HepG2 (cell line): Measurements from ENCODE around the gene HKDC1. TPM values are rescaled to one million over a fixed set of nuclear protein-coding genes. Genes with fewer than 3 reads are reported as not detected.

ENCODE experiments used
- ATAC-seq: fragments of 200-7000 bp; cut with Tn5 transposase; 3 replicates; pipeline ENCODE4 v1.9.1; 2020; ENCODE audit warnings: mild to moderate bottlenecking, moderate library complexity
- BruUV-seq: library from RNA; stranded (reverse); fragments of 400-500 nt; replicated peaks from 2 replicates; lab custom pipeline; 2021; lab: Mats Ljungman, UMichigan
- CTCF ChIA-PET: fragments of 300-600 bp; formaldehyde crosslinking; extraction: SDS; loops from one replicate; lab custom pipeline; 2021; ENCODE audit warnings: low total read pairs, inconsistent platforms, low intra/inter-chr PET ratio; lab: Yijun Ruan, JAX
- POLR2A ChIA-PET: fragments of 350-600 bp; sonication (Branson Sonifier 250); formaldehyde crosslinking; loops from one replicate; lab custom pipeline; 2020; ENCODE audit warnings: antibody characterized with exemption, inconsistent platforms; lab: Yijun Ruan, JAX
- DNase-seq: peaks from one replicate; pipeline ENCODE4 v3.0.0-alpha.2; 2015; ENCODE audit warnings: low spot score
- FAIRE-seq: peaks from 3 replicates; lab custom pipeline; 2011; peaks lifted over from hg19 to GRCh38; lab: Jason Lieb, UNC
- H2AFZ ChIP-seq: one replicate; pipeline ENCODE4 v1.6.1; 2011; ENCODE audit warnings: low read length, inconsistent platforms
- H3K27ac ChIP-seq: fragments of 300-600 bp; 3 replicates; pipeline ENCODE4 v1.8.0; 2011; ENCODE audit warnings: mixed run types, mild to moderate bottlenecking, mixed read lengths, low read length, inconsistent platforms; ENCODE audit not compliant: insufficient read depth; ENCODE audit errors: extremely low read length
- H3K27me3 ChIP-seq, 2 experiments: fragments of 200-600 bp in 1 of 2; 2 replicates in 1 of 2; 3 replicates in 1 of 2; pipeline versions ENCODE4 v1.6.0 to v1.8.0; 2011; ENCODE audit warnings: low read length in 2 of 2, mild to moderate bottlenecking in 2 of 2, moderate library complexity in 2 of 2, inconsistent platforms in 1 of 2; ENCODE audit not compliant: insufficient read depth in 2 of 2, control insufficient read depth in 1 of 2
- H3K36me3 ChIP-seq, 2 experiments: fragments of 200-600 bp in 1 of 2; replicated peaks in 1 of 2; 2 replicates in 1 of 2; 3 replicates in 1 of 2; pipeline versions ENCODE4 v1.5.1 to v1.8.0; 2011; ENCODE audit warnings: low read length in 2 of 2, inconsistent platforms in 1 of 2; ENCODE audit not compliant: insufficient read depth in 2 of 2, control insufficient read depth in 1 of 2
- H3K4me1 ChIP-seq: 2 replicates; pipeline ENCODE4 v1.5.1; 2012; ENCODE audit warnings: low read length, inconsistent platforms; ENCODE audit not compliant: insufficient read depth
- H3K4me2 ChIP-seq: 2 replicates; pipeline ENCODE4 v1.6.0; 2011; ENCODE audit warnings: low read depth, low read length, inconsistent platforms
- H3K4me3 ChIP-seq, 3 experiments: fragments of 200-600 bp in 1 of 3; sonication (generic), shearing (Covaris generic) in 1 of 3; replicated peaks in 1 of 3; 2 replicates each; pipeline ENCODE4 v1.5.1; 2011 to 2016; ENCODE audit warnings: low read length in 3 of 3, inconsistent platforms in 2 of 3, low read depth in 2 of 3, mild to moderate bottlenecking in 2 of 3, control low read depth in 1 of 3, mixed read lengths in 1 of 3; ENCODE audit not compliant: insufficient read depth in 1 of 3
- H3K79me2 ChIP-seq: one replicate; pipeline ENCODE4 v1.6.1; 2011; ENCODE audit warnings: low read length, inconsistent platforms; ENCODE audit not compliant: insufficient read depth
- H3K9ac ChIP-seq: 2 replicates; pipeline ENCODE4 v1.6.0; 2011; ENCODE audit warnings: mild to moderate bottlenecking, low read depth, low read length, inconsistent platforms; ENCODE audit not compliant: insufficient read depth
- H3K9me3 ChIP-seq: 2 replicates; pipeline ENCODE4 v1.5.1; 2012; ENCODE audit warnings: mild to moderate bottlenecking, low read length
- H4K20me1 ChIP-seq: 2 replicates; pipeline ENCODE4 v1.6.0; 2011; ENCODE audit warnings: inconsistent platforms, mild to moderate bottlenecking, low read length, moderate library complexity; ENCODE audit not compliant: insufficient read depth
- ATF7 ChIP-seq, 2 experiments: fragments of 450-650 bp in 1 of 2; sonication (generic) in 1 of 2; formaldehyde crosslinking in 1 of 2; IDR thresholded peaks; 2 replicates each; pipeline versions ENCODE4 v1.4.0 to v1.6.1; 2016 to 2020; ENCODE audit warnings: antibody characterized with exemption in 1 of 2, mild to moderate bottlenecking in 1 of 2, missing genetic modification reagents in 1 of 2
- CEBPB ChIP-seq: IDR thresholded peaks from 2 replicates; pipeline ENCODE4 v1.6.1; 2011; ENCODE audit warnings: low read depth, low read length, improper control_type of control experiment, borderline replicate concordance
- CEBPG ChIP-seq: IDR thresholded peaks from 2 replicates; pipeline ENCODE4 v1.6.1; 2016
- E2F1 ChIP-seq: sonication (generic); formaldehyde crosslinking; IDR thresholded peaks from 2 replicates; pipeline ENCODE4 v1.5.0; 2020; ENCODE audit warnings: missing genetic modification reagents
- GABPA ChIP-seq, 2 experiments: IDR thresholded peaks; 2 replicates each; pipeline ENCODE4 v1.6.1; 2011 to 2016; ENCODE audit warnings: low read depth in 2 of 2, low read length in 1 of 2, missing biosample characterization in 1 of 2, missing genetic modification characterization in 1 of 2
- MEF2D ChIP-seq: sonication (generic); formaldehyde crosslinking; IDR thresholded peaks from 2 replicates; pipeline ENCODE4 v1.5.1; 2020; ENCODE audit warnings: mild to moderate bottlenecking, missing genetic modification reagents
- MIER3 ChIP-seq: IDR thresholded peaks from 2 replicates; pipeline ENCODE4 v1.6.1; 2016; ENCODE audit warnings: missing compliant biosample characterization, borderline replicate concordance
- MXD4 ChIP-seq: IDR thresholded peaks from 2 replicates; pipeline ENCODE4 v1.6.1; 2016; ENCODE audit warnings: mild to moderate bottlenecking, missing biosample characterization, missing genetic modification reagents
- PHF8 ChIP-seq: sonication (generic); formaldehyde crosslinking; IDR thresholded peaks from 2 replicates; pipeline ENCODE4 v1.5.0; 2020; ENCODE audit warnings: missing genetic modification reagents
- PPARG ChIP-seq: conservative IDR thresholded peaks from 2 replicates; pipeline ENCODE4 v1.6.1; 2016; ENCODE audit warnings: missing biosample characterization, missing genetic modification reagents
- SAP130 ChIP-seq: IDR thresholded peaks from 2 replicates; pipeline ENCODE4 v1.6.1; 2016; ENCODE audit warnings: low read depth
- SMARCE1 ChIP-seq: fragments of 450-650 bp; IDR thresholded peaks from 2 replicates; pipeline ENCODE4 v1.6.1; 2017; ENCODE audit warnings: borderline replicate concordance
- THAP8 ChIP-seq: sonication (generic); formaldehyde crosslinking; IDR thresholded peaks from 2 replicates; pipeline ENCODE4 v1.5.1; 2020; ENCODE audit warnings: missing genetic modification reagents, mild to moderate bottlenecking, borderline replicate concordance
- UBTF ChIP-seq: sonication (generic); formaldehyde crosslinking; IDR thresholded peaks from 2 replicates; pipeline ENCODE4 v1.4.0; 2020; ENCODE audit warnings: mild to moderate bottlenecking, missing genetic modification reagents
- ZBTB26 ChIP-seq: IDR thresholded peaks from 2 replicates; pipeline ENCODE4 v1.6.1; 2016; ENCODE audit warnings: missing compliant biosample characterization, missing genetic modification reagents, borderline replicate concordance
- ZNF550 ChIP-seq: sonication (generic); formaldehyde crosslinking; IDR thresholded peaks from 2 replicates; pipeline ENCODE4 v1.4.0; 2020; ENCODE audit warnings: mild to moderate bottlenecking, missing genetic modification reagents, borderline replicate concordance
- ZNF674 ChIP-seq: sonication (generic); formaldehyde crosslinking; IDR thresholded peaks from 2 replicates; pipeline ENCODE4 v1.5.0; 2020; ENCODE audit warnings: low read depth, mild to moderate bottlenecking, missing genetic modification reagents
- ZNF713 ChIP-seq: sonication (generic); formaldehyde crosslinking; IDR thresholded peaks from 2 replicates; pipeline ENCODE4 v1.4.0; 2020; ENCODE audit warnings: mild to moderate bottlenecking, missing genetic modification reagents
- ZNF782 ChIP-seq: sonication (generic); formaldehyde crosslinking; IDR thresholded peaks from 2 replicates; pipeline ENCODE4 v1.4.0; 2020; ENCODE audit warnings: missing genetic modification reagents, mild to moderate bottlenecking, borderline replicate concordance
- ZNF790 ChIP-seq: sonication (generic); formaldehyde crosslinking; IDR thresholded peaks from 2 replicates; pipeline ENCODE4 v1.8.0; 2022; ENCODE audit warnings: missing genetic modification reagents, mild to moderate bottlenecking, borderline replicate concordance
- WGBS: methylation state at CpG from one replicate; pipeline ENCODE4 v1.1.6; 2017; ENCODE audit warnings: low lambda C conversion rate; 5-methylcytosine and 5-hydroxymethylcytosine counted together
- in situ Hi-C: cut with HindIII; loops from 2 replicates; pipeline ENCODE4 v1.10.0; 2017; ENCODE audit warnings: low pct_unique_long_range_greater_than_20kb; ENCODE audit not compliant: extremely low pct_ligation_motif_present
- intact Hi-C: fragments of 100-400 bp; cut with micrococcal nuclease; formaldehyde crosslinking; loops from one replicate; pipeline ENCODE4 v1.10.0; 2022; ENCODE audit not compliant: unreplicated experiment
- polyA plus RNA-seq, 8 experiments: library from polyadenylated mRNA; depleted of rRNA in 3 of 8; stranded (reverse) in 7 of 8; unstranded in 1 of 8; fragments of >200 nt; fragmentation: Illumina TruSeq in 4 of 8; extraction: Trizol in 4 of 8; gene quantifications; 2 replicates each; pipeline versions ENCODE4 v1.2.1 to v1.2.3, GENCODE V29; 2011 to 2016; ENCODE audit warnings: low read depth in 4 of 8, missing spikeins in 1 of 8, mixed read lengths in 1 of 8; ENCODE audit not compliant: insufficient read depth in 1 of 8
- total RNA-seq, 5 experiments: library from RNA; depleted of rRNA; stranded (reverse); fragments of >200 nt; fragmentation: Illumina TruSeq; extraction: Trizol; gene quantifications; 2 replicates each; pipeline ENCODE4 v1.2.3, GENCODE V29; 2016; ENCODE audit warnings: low read depth in 1 of 5

The HKDC1 gene
- total and polyA plus RNA-seq, 2 of the 13 experiments (the other 11 are each of a cell fraction or from before 2014, with no cell fraction given): 8.1 to 12.4 TPM

DNA sequence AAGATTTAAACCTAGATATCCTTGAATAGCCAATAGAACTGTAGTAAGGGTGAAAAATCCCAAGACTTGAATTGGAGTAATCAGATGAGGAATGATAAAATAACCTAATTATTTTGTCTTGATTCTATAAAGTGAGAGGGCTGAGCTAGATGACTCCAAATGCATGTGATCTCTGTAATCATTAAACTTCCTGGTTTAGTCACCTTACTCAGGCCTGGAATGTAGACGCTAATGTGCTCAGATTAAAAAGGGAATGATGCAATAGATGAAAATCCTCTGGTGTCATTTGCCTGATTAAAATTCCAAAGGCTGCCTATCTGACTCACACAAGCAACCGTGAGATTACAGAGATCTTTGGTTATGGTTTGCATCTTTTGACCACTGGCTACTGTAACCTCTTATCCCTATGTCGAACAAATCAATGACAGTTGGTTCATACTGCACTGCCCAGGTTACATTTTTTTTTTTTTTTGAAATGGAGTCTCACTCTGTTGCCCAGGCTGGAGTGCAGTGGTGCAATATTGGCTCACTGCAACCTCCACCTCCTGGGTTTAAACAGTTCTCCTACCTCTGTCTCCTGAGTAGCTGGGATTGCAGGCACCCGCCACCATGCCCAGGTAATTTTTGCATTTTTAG lies 2.9 kb upstream of the HKDC1 start (continued):
- peak; percentile 80; the same call in 1 of the 2 replicates for TF ChIP-seq CEBPB
- TF ChIP-seq ZNF782 (CRISPR knock-in tag): no peak
- no peak for TF ChIP-seq PPARG (CRISPR knock-in tag)
- no peak for TF ChIP-seq PHF8 (CRISPR knock-in tag)
- 0 out of 2 replicates have a peak, but pooled peaks have one; percentile 11 for TF ChIP-seq SAP130 (CRISPR knock-in tag)
- peak; percentile 71 for TF ChIP-seq CEBPG (CRISPR knock-in tag)
- TF ChIP-seq ATF7 (IDR thresholded peaks at IDR 0.05): peak; percentile 72
- no peak for TF ChIP-seq ATF7 (CRISPR knock-in tag; IDR thresholded peaks at IDR 0.05)
- TF ChIP-seq ZNF674 (CRISPR knock-in tag): no peak
- no peak for TF ChIP-seq MIER3 (CRISPR knock-in tag)
- no peak for TF ChIP-seq MEF2D (CRISPR knock-in tag)
- no peak for TF ChIP-seq GABPA (IDR thresholded peaks at IDR 0.05; ENCODE audit: low read depth, low read length)
- no peak for TF ChIP-seq GABPA (CRISPR knock-in tag; IDR thresholded peaks at IDR 0.05; ENCODE audit: low read depth)
- TF ChIP-seq THAP8: no peak
- no peak for TF ChIP-seq MXD4 (CRISPR knock-in tag)
- no peak for TF ChIP-seq ZNF713 (CRISPR knock-in tag)

DNA sequence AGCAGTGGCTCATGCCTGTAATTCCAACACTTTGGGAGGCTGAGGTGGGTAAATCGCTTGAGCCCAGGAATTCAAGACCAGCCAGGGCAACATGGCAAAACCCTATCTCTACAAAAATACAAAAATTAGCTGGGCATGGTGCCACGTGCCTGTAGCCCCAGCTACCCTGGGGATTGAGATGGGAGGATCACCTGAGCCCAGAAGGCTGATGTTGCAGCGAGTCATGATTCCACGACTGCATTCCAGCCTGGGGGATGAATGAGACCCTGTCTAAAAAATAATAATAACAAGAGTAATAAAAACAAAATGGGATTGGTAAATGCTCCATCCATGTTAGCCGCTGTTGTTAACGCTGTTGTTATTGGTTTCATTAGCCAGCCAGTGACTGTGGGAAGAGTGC lies 1.3 kb upstream of the HKDC1 start:
- Histone ChIP-seq H3K79me2 (peaks cover 3% of the 10 kb centered on the region), H3K4me1 (peaks cover 78% of the 10 kb centered on the region), H3K4me2 (no peak overlapping the region), H3K9me3 (no peaks in the 10 kb centered on the region), H3K27me3 (no peaks in the 10 kb centered on the region; a peak in 1 of 5 replicates), H3K27ac (no peak overlapping the region), H4K20me1 (no peaks in the 10 kb centered on the region), H2AFZ (no peak overlapping the region), H3K9ac (no peak overlapping the region), H3K4me3 (no peak overlapping the region), H3K36me3 (no peaks in the 10 kb centered on the region)
- POLR2A ChIA-PET: no interaction called here
- intact Hi-C loops: no loop called here
- 94% methylated on average over 6 of the region's 6 CpGs for WGBS
- in situ Hi-C loops: no loop called here
- DNase-seq (no peak), ATAC-seq (no peak), FAIRE-seq (no peak)
- BruUV-seq: no TSS peak
- CTCF ChIA-PET: no interaction called here
- TF ChIP-seq ZNF550 (CRISPR knock-in tag) (no peak), UBTF (CRISPR knock-in tag) (no peak), E2F1 (CRISPR knock-in tag) (no peak), SMARCE1 (no peak), ZNF790 (CRISPR knock-in tag) (no peak), ZBTB26 (no peak)
